Osteocyte (in vitro differentiated cells): ENCODE results near the gene MAT2B. TPM values are rescaled to one million over a fixed set of nuclear protein-coding genes. Genes with fewer than 3 reads are reported as not detected.

Experiments
- DNase-seq: peaks from one replicate; pipeline ENCODE4 v3.0.0; 2021; ENCODE audit warnings: mixed read lengths; ENCODE audit not compliant: unreplicated experiment; ENCODE audit errors: extremely low spot score
- H3K27ac Mint-ChIP-seq: one replicate; pipeline ENCODE4 v1.8.0; 2021; ENCODE audit warnings: mild to moderate bottlenecking, mixed read lengths; ENCODE audit not compliant: unreplicated experiment
- H3K27me3 Mint-ChIP-seq: one replicate; pipeline ENCODE4 v1.8.0; 2021; ENCODE audit warnings: mixed read lengths; ENCODE audit not compliant: unreplicated experiment
- H3K36me3 Mint-ChIP-seq: one replicate; pipeline ENCODE4 v1.8.0; 2021; ENCODE audit warnings: mixed read lengths; ENCODE audit not compliant: unreplicated experiment
- H3K4me1 Mint-ChIP-seq: one replicate; pipeline ENCODE4 v1.8.0; 2021; ENCODE audit warnings: mixed read lengths; ENCODE audit not compliant: unreplicated experiment
- H3K4me3 Mint-ChIP-seq: one replicate; pipeline ENCODE4 v1.8.0; 2021; ENCODE audit warnings: mild to moderate bottlenecking, moderate library complexity, mixed read lengths; ENCODE audit not compliant: unreplicated experiment
- H3K9me3 Mint-ChIP-seq: one replicate; pipeline ENCODE4 v1.8.0; 2021; ENCODE audit warnings: mixed read lengths; ENCODE audit not compliant: unreplicated experiment
- total RNA-seq: library from RNA; stranded (reverse); gene quantifications from 2 replicates; pipeline ENCODE4 v1.2.1, GENCODE V29; 2021
- TF ChIP-seq, protein P1 (sequence below): fragments of 200-600 bp; sonication (generic); IDR thresholded peaks from 2 replicates; pipeline ENCODE4 v1.5.0; 2021; ENCODE audit warnings: antibody characterized with exemption, mild to moderate bottlenecking, moderate library complexity

The MAT2B gene
- total RNA-seq, 1 donor from 2014 or later = 47.0 TPM

DNA sequence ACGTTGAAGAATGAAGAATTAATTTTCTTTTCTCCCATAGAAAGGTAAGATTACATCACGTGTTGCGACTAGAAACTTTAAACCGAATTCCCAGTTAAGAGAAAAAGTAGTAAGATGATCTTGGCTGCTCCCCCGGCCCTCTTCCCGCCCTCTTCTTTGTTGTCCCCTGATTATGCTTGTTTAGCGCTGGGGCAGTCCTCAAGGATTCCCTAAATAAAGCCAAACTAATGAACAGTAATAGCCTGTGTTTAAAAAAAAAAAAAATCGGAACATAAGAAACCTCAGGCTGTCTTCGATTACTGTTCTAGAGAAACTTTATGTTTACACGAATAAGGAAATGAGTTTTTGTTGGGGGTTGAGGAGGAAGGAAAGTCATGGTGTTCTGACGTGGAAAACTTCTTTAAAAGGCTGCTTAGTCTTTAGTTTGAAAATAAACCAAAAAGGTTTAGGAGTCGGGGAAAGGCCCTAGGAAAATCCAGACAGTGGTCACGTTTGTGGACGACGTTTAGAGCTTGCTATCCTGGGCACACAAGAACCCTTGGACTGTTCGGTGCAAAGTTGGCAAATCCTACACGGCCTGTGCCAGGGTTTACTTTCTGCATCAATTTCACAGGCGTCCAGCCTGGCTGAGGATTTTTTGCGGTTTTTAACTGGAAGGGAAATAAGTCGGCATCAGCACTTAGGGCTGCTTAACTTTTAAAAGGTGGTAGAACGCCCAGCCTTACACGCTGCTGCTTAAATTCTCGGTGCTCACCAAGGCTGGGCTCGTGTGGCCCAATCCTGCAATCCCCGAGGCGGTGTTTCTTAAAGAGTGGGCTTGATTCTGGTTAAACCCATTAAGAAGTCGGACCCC, 1.1 kb upstream of the MAT2B start:
- no peak for DNase-seq
- Mint-ChIP-seq H3K27me3 (no peaks in the 10 kb centered on the region), H3K27ac (peak overlapping the region; percentile 98), H3K36me3 (no peaks in the 10 kb centered on the region), H3K4me1 (peaks cover 44% of the 10 kb centered on the region), H3K4me3 (peak overlapping the region; percentile 95), H3K9me3 (no peaks in the 10 kb centered on the region)
- TF ChIP-seq, protein P1, sequence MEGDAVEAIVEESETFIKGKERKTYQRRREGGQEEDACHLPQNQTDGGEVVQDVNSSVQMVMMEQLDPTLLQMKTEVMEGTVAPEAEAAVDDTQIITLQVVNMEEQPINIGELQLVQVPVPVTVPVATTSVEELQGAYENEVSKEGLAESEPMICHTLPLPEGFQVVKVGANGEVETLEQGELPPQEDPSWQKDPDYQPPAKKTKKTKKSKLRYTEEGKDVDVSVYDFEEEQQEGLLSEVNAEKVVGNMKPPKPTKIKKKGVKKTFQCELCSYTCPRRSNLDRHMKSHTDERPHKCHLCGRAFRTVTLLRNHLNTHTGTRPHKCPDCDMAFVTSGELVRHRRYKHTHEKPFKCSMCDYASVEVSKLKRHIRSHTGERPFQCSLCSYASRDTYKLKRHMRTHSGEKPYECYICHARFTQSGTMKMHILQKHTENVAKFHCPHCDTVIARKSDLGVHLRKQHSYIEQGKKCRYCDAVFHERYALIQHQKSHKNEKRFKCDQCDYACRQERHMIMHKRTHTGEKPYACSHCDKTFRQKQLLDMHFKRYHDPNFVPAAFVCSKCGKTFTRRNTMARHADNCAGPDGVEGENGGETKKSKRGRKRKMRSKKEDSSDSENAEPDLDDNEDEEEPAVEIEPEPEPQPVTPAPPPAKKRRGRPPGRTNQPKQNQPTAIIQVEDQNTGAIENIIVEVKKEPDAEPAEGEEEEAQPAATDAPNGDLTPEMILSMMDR = no peak

DNA sequence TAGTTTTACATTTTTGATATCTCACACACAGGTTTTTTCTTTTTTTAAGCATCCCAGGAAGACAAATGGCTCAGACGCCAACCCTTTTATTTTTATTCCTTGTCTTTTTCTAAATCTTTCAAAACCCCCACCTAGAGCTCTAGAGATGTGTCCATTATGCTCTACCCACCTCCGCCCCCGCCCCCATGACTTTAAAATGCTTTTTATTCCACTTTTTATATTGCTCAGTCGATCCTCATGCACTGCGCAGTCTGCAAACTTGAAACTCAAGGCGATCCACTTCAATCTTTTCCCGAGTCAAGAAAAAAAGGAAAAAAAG, 411 bp upstream of the MAT2B start:
- peaks cover 51% of the 10 kb centered on the region for H3K4me1 Mint-ChIP-seq
- no peaks in the 10 kb centered on the region for H3K9me3 Mint-ChIP-seq
- H3K4me3 Mint-ChIP-seq = peak overlapping the region; percentile 95
- TF ChIP-seq, protein P1 = no peak
- no peaks in the 10 kb centered on the region for H3K27me3 Mint-ChIP-seq
- no peak for DNase-seq
- peak overlapping the region; percentile 98 for H3K27ac Mint-ChIP-seq
- no peaks in the 10 kb centered on the region for H3K36me3 Mint-ChIP-seq

DNA sequence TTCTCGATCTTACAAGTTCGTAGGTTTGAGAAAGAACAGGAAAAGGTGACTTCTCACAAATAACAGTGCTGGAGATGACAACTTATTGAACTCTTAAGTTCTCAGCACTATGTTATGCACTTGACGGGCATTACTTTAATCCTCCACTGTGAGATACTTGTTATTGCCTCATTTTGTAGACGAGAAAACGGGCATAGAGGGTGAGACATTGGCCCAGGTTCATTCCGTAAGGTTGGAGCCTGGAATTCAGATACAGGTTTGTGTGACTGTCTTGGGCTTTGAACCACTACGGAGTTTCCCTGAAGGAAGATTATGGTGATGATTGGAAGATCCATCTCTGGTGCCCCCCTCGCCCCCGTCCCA, 657 bp downstream of the MAT2B start:
- TF ChIP-seq, protein P1 = no peak
- Mint-ChIP-seq H3K27ac (peak overlapping the region; percentile 98), H3K36me3 (no peaks in the 10 kb centered on the region), H3K27me3 (no peaks in the 10 kb centered on the region), H3K4me1 (peaks cover 61% of the 10 kb centered on the region), H3K4me3 (peak overlapping the region; percentile 95), H3K9me3 (no peaks in the 10 kb centered on the region)
- DNase-seq = no peak

DNA sequence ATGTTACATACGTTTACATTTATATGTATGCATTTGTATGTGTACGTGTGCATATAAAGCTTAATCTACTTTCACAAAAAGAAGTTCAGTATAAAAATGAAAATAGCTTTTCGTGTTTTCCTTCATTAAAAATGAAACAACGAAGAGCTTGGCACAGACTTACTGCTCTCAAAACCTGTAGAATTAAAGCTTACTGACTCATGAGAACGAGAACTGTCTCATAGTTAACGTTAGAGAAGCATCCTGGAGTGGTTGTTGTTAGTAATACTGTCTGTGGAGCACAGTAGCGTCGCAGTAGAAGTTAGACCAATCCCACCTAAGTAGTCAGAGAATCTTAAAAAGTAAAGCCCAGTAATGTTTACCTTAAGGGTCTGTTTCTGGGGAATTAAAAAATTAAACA, 1.3 kb downstream of the MAT2B start:
- peak overlapping the region; percentile 95 for H3K4me3 Mint-ChIP-seq
- no peaks in the 10 kb centered on the region for H3K27me3 Mint-ChIP-seq
- no peak for DNase-seq
- TF ChIP-seq, protein P1 = no peak
- peaks cover 61% of the 10 kb centered on the region for H3K4me1 Mint-ChIP-seq
- no peaks in the 10 kb centered on the region for H3K36me3 Mint-ChIP-seq
- no peaks in the 10 kb centered on the region for H3K9me3 Mint-ChIP-seq
- peak overlapping the region; percentile 98 for H3K27ac Mint-ChIP-seq

- Mint-ChIP-seq H3K4me3 (peak overlapping the region; percentile 51), H3K4me1 (peaks cover 53% of the 10 kb centered on the region), H3K36me3 (peaks cover 8% of the 10 kb centered on the region), H3K27me3 (no peaks in the 10 kb centered on the region), H3K27ac (peak overlapping the region; percentile 76), H3K9me3 (no peaks in the 10 kb centered on the region)
- no peak for DNase-seq
- TF ChIP-seq, protein P1 = no peak
These were observed 3.3 kb downstream of the MAT2B start for GRCh38 chr5:163508753-163509152.
